ENCODE results near the gene FOXP1. TPM values are rescaled to one million over a fixed set of nuclear protein-coding genes. Genes with fewer than 3 reads are reported as not detected.

Gene FOXP1
- total RNA-seq, 1 experiment from 2014 or later = 75.3 TPM

GRCh38 chr3:71614426-71614825 lies 30.9 kb upstream of the FOXP1 start:
- Mint-ChIP-seq H3K36me3 (ENCODE audit: insufficient read depth in 1 of 3, low read depth in 3 of 3) (no peaks in the 10 kb centered on the region; a peak in 1 of 7 replicates), H3K27me3 (ENCODE audit: low read depth) (no peaks in the 10 kb centered on the region; the same call in 1 of the 2 replicates), H3K27ac (0 out of 7 replicates have a peak overlapping the region, but pooled peaks of 1 of the 3 experiments have one; percentile 27), H3K9me3 (peaks cover 0 to 2% of the 10 kb centered on the region in 2 experiments; a peak in 1 of 5 replicates), H3K4me1 (no peaks in the 10 kb centered on the region), H3K4me3 (no peak overlapping the region; a peak in 1 of 5 replicates)
- Histone ChIP-seq H2BK5ac (ENCODE audit: insufficient read length, low read length) (no peak overlapping the region), H3K9me3 (ENCODE audit: control insufficient read depth, low read depth, low read length) (no peaks in the 10 kb centered on the region), H4K8ac (replicated peaks; ENCODE audit: insufficient read length, low read depth, low read length) (no peak overlapping the region), H3K4me2 (ENCODE audit: insufficient read depth, insufficient read length, low read length) (no peak overlapping the region), H4K5ac (ENCODE audit: insufficient read length, low read depth, low read length) (no peak overlapping the region), H3K14ac (ENCODE audit: insufficient read depth, low read length) (no peak overlapping the region), H3K18ac (ENCODE audit: insufficient read length, low read depth, low read length) (no peak overlapping the region), H3K23me2 (ENCODE audit: insufficient read length, low read depth, low read length, poor library complexity, severe bottlenecking) (no peaks in the 10 kb centered on the region), H3K4ac (ENCODE audit: low read depth, low read length) (no peak overlapping the region), H3K79me2 (ENCODE audit: insufficient read depth, low read length) (no peaks in the 10 kb centered on the region), H3K23ac (ENCODE audit: insufficient read length, low read depth, low read length) (no peak overlapping the region), H3K4me1 (ENCODE audit: insufficient read depth, low read length) (no peaks in the 10 kb centered on the region), H4K91ac (ENCODE audit: insufficient read length, low read depth, low read length) (no peak overlapping the region), H2BK20ac (ENCODE audit: low read depth, low read length, poor library complexity, severe bottlenecking) (no peak overlapping the region), H2BK15ac (ENCODE audit: low read depth, low read length) (no peak overlapping the region), H3K27me3 (ENCODE audit: insufficient read depth, low read length) (no peaks in the 10 kb centered on the region), H2BK12ac (ENCODE audit: insufficient read length, low read depth, low read length) (no peak overlapping the region), H3K9ac (ENCODE audit: extremely low read depth, insufficient read length, low read length) (no peak overlapping the region), H2AK5ac (ENCODE audit: insufficient read length, low read length) (no peak overlapping the region), H4K20me1 (ENCODE audit: control insufficient read depth, insufficient read depth, insufficient read length) (no peaks in the 10 kb centered on the region), H2BK120ac (ENCODE audit: low read depth, low read length, poor library complexity, severe bottlenecking) (no peak overlapping the region), H2AFZ (ENCODE audit: low read length) (no peak overlapping the region), H3T11ph (ENCODE audit: low read length) (no peak overlapping the region), H3K56ac (ENCODE audit: insufficient read length, low read depth, low read length) (no peak overlapping the region), H3K27ac (ENCODE audit: insufficient read length, low read depth, low read length) (no peak overlapping the region), H3K79me1 (ENCODE audit: insufficient read depth, low read depth, low read length, poor library complexity, severe bottlenecking) (no peaks in the 10 kb centered on the region)
- WGBS (ENCODE audit: extremely low coverage, insufficient read length, low lambda C conversion rate) = no CpG with 5 or more reads among the region's 5 CpGs
- TF ChIP-seq CTCF (conservative IDR thresholded peaks at IDR 0.05) = no peak
- no peak for DNase-seq

All from H9 (cell line).